Lung microvascular endothelial cell (primary cell): ENCODE results near the gene HSD17B8. TPM values are rescaled to one million over a fixed set of nuclear protein-coding genes. Genes with fewer than 3 reads are reported as not detected.

Experiments
- DNase-seq, 2 donors: peaks; one replicate each; pipeline versions ENCODE4 v3.0.0 to v3.0.0-alpha.2; 2010; ENCODE audit warnings: low read depth in 2 of 2
- total RNA-seq: library from RNA; depleted of rRNA; stranded (reverse); fragments of >200 nt; gene quantifications from 2 replicates; pipeline ENCODE4 v1.2.1, GENCODE V29; 2014

The HSD17B8 gene
- total RNA-seq = 7.0 and 8.5 TPM in 2 replicates

GRCh38 chr6:33204415-33205190 lies at the start of gene HSD17B8:
HSD17B8 (plus strand) TSS chr6:33204655; CDS start chr6:33204669, 14 bp downstream.
- DNase-seq = peak; percentile 90 to 93

GRCh38 chr6:33156561-33156960 lies 47.9 kb upstream of the HSD17B8 start:
- DNase-seq = no peak

- DNase-seq = no peak
Measured at GRCh38 chr6:33156964-33157363, 47.5 kb upstream of the HSD17B8 start.

GRCh38 chr6:33160096-33160495 lies 44.4 kb upstream of the HSD17B8 start:
- no peak for DNase-seq

GRCh38 chr6:33160728-33161344 lies 43.6 kb upstream of the HSD17B8 start:
- no peak for DNase-seq

- DNase-seq = peak; percentile 60 to 61
Measured at GRCh38 chr6:33161354-33162331, 42.8 kb upstream of the HSD17B8 start.

- no peak for DNase-seq
Measured at GRCh38 chr6:33163540-33163939, 40.9 kb upstream of the HSD17B8 start.

GRCh38 chr6:33164176-33164575 lies 40.3 kb upstream of the HSD17B8 start:
- no peak for DNase-seq

- DNase-seq = no peak
Measured at GRCh38 chr6:33164665-33165373, 39.6 kb upstream of the HSD17B8 start.

- no peak for DNase-seq
Measured at GRCh38 chr6:33165581-33166258, 38.7 kb upstream of the HSD17B8 start.

GRCh38 chr6:33166363-33166762 lies 38.1 kb upstream of the HSD17B8 start:
- DNase-seq = no peak

GRCh38 chr6:33166811-33167210 lies 37.6 kb upstream of the HSD17B8 start:
- DNase-seq = no peak

- no peak for DNase-seq
Measured at GRCh38 chr6:33167374-33168283, 36.8 kb upstream of the HSD17B8 start.

GRCh38 chr6:33168284-33168601 lies 36.2 kb upstream of the HSD17B8 start:
- DNase-seq = no peak

- DNase-seq = no peak
Measured at GRCh38 chr6:33168639-33169038, 35.8 kb upstream of the HSD17B8 start.

GRCh38 chr6:33169291-33170175 lies 34.9 kb upstream of the HSD17B8 start:
- DNase-seq = no peak

- no peak for DNase-seq
Measured at GRCh38 chr6:33170176-33171015, 34.1 kb upstream of the HSD17B8 start.
